CD4-positive, alpha-beta T cell treated with Interferon alpha-2 for 1 hour (primary cell): ENCODE measurements around the gene IL20RA.
A peak's percentile ranks its signal among the peaks of the same experiment; 100 is the strongest.
"Not testable (repeated sequence)": the region's sequence is repeated elsewhere in the genome, so short reads cannot be mapped to it uniquely, and the experiment has no call there.

Experiments used
- DNase-seq, 2 donors: peaks; one replicate each; pipeline ENCODE4 v3.0.0-alpha.2; 2020 to 2022

Gene IL20RA

GRCh38 chr6:137044366-137045221 lies at the start of gene IL20RA:
Gene IL20RA, minus strand, starts transcription at chr6:137044965. Its CDS starts 237 bp downstream, at chr6:137044728.
- DNase-seq = peak in 1 of 2 donors; percentile 7

DNA sequence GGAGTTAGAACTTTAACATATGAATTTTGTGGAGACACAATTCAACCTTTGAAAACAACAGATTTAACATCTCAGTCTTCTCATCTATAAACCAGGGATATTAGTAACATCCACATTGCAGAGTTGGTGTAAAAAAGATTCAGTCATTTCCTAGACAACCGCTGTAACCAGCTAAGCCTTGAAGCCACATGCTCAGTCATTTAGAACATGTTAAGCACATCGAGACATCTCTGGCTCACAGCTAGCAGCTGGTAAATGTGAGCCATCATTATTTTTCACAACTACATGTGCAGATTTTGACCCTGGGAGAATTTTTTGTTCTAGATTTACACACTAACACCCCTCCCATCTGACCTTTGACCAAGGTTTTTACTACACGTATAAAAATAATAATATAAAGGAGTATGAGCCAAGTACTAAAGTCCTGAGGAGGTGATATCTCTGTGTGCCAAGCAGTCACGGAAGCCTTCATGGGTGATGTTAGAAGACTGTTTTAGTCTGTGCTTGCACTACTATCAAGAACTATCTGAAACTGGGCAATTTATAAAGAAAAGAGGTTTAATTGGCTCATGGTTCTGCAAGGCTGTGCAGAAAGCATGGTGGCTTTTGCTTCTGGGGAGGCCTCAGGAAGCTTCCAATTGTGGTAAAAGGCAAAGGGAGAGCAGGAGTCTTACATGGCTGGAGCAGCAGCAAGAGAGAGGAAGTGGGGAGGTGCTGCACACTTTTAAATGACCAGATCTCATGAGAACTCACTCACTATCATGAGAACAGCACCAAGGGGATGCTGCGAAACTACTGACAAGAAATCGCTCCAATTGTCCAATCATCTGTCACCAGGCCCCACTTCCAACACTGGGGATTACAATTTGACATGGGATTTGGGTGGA lies 48.7 kb upstream of the IL20RA start:
- DNase-seq = no peak

DNA sequence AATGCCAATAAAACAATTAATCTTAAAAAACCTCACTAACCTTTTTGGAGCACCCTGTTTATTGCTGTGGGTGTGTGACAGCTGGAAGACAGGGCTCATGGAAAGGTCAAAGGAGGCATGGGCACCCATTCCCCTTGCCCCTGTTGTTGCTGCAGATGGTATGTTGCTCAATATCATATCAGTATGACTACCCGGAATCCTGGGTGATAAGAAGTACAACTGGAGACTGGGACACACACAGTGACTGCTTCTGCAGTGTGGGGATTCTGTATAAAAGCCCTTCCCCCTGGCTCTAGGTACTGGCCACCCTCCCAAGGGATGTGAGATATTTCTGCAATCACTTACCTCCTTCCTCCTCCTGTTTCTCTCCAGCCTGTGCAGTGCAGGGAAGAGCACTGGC lies 47.3 kb upstream of the IL20RA start:
- no peak for DNase-seq

- DNase-seq = no peak
Measured at GRCh38 chr6:137089305-137089704, 44.5 kb upstream of the IL20RA start.

DNA sequence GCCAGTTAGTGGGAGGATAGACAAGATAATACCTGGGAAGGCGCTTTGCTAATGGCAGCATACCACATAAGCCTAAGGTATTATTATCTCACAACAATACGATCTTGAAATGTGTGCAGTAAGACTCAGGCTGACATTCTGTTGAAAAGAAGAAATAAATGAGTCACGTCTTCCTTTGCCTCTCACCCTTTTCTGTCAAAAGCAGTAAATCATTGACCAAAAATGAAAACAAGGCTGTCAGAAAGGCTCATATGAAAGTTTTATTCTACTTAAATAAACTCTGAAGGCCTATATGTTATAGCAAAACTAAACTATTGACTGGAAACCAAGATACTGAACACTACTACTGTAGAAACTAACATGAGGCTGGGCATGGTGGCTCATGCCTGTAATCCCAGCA lies 43.1 kb upstream of the IL20RA start:
- no peak for DNase-seq

DNA sequence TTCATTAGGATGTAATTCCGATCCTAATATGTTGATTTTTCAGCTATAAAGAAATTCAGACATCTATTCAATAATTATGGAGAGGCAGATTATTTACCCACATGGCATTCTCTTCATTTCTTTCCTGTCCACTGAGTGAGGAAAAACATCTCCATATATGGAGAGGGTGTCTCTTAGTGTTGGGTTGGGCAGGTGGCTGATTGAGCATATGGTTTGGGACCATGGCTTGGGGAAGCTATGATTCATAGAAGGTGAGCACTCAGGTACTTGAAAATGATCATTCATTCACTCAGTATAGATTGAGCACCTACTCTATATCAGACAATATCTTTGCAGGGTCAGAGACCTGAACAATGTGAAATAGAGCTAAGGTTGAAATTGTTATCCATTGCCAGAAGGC lies 41.3 kb upstream of the IL20RA start:
- no peak for DNase-seq

- DNase-seq = no peak
Measured at GRCh38 chr6:137084865-137085617, 40.3 kb upstream of the IL20RA start.

- no peak for DNase-seq
Measured at GRCh38 chr6:137084090-137084489, 39.3 kb upstream of the IL20RA start.

DNA sequence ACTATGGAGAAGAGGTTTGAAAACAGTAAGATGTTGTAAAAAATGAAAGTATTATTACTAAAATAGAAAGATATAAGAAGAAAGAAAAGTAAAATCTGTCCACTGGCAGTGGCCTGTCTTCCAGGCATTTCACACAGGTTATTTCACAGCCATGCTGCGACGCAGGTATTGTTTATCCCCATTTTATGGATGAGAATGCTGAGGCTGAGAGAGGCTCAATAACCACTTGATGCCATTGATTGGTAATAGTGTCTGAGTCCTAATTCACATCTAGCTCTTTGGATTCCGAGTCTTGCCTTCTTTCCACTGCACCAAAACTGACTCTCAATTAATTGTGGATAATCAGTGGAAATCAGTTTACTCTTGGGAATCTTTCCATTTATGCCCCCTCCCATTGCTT lies 37.2 kb upstream of the IL20RA start:
- DNase-seq = no peak

- no peak for DNase-seq
Measured at GRCh38 chr6:137080711-137081110, 35.9 kb upstream of the IL20RA start.

- DNase-seq = peak; percentile 63 to 68
Measured at GRCh38 chr6:137076277-137077068, 31.7 kb upstream of the IL20RA start.

DNA sequence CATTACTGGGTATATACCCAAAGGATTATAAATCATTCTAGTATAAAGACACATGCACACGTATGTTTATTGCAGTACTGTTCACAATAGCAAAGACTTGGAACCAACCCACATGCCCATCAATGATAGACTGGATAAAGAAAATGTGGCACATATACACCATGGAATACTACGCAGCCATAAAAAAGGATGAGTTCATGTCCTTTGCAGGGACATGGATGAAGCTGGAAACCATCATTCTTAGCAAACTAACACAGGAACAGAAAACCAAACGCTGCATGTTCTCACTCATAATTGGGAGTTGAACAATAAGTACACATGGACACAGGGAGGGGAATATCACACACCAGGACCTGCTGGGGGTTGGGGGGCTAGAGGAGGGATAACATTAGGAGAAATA lies 31.0 kb upstream of the IL20RA start:
- DNase-seq = not testable (repeated sequence)

GRCh38 chr6:137070303-137070702 lies 25.5 kb upstream of the IL20RA start:
- no peak for DNase-seq

DNA sequence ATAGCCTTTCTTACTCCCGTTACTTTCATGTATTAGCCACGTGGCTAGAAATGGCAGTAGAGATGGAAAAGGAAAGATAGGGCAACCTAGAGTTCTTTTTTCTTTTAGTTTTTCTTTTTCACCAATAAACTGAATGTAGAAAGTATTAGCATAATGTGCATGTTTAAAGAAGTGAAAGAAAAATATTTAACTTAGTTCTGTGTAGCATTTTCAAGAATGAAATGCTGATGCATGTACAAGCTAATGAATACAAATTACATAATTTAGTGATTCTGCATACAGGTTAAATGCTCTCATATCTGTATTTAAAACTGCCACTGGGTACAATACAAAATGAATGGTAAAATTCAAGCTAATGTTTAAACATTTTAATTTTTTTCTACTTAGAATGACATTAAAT lies 22.6 kb upstream of the IL20RA start:
- no peak for DNase-seq

DNA sequence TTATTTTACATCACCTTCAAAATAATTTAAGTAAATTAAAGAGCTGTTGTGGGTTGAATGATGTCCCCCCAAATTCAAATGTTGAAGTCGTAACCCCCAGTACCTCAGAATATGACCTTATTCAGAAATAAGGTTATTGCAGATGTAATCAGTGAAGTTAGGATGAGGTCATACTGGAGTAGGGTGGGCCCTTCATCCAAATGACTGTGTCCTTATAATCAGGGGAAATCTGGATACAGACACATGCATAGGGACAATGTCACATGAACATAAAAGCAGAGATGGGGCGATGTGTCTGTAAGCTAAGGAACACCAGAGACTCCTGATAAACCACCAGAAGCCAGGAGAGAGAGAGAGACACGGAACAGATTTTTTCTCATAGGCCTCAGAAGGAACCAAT lies 13.3 kb upstream of the IL20RA start:
- no peak for DNase-seq

- no peak for DNase-seq
Measured at GRCh38 chr6:137056121-137056880, 11.5 kb upstream of the IL20RA start.

GRCh38 chr6:137051790-137052472 lies 7.2 kb upstream of the IL20RA start:
- no peak for DNase-seq

- DNase-seq = no peak
Measured at GRCh38 chr6:137049095-137049494, 4.3 kb upstream of the IL20RA start.

DNA sequence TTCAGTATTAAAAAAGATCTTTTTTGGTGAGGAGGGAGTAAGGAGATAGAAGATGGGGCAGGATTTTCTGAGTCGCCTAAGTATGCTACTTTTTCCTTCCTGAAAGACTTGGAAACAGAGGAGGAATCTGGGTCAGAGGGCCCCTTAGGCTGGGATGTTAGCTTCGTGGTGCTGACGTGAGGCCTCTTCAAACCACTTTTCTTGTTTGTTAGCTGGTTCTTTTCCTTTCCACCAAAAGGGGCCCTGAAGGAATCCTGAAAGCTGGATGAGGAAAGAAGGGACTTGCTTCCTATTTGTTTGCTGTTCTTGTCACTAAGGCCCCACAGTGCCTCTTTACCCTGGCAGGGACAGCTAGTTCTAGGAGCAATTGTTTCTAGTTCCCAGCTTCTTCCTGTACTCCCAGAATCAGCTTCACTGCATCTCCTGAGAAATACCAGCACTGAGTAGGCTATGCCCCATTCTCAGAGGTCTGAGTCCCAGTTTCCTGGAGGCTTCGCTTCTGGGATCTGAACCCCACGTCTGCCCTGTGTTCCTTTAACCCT lies 2.2 kb upstream of the IL20RA start:
- DNase-seq = no peak

DNA sequence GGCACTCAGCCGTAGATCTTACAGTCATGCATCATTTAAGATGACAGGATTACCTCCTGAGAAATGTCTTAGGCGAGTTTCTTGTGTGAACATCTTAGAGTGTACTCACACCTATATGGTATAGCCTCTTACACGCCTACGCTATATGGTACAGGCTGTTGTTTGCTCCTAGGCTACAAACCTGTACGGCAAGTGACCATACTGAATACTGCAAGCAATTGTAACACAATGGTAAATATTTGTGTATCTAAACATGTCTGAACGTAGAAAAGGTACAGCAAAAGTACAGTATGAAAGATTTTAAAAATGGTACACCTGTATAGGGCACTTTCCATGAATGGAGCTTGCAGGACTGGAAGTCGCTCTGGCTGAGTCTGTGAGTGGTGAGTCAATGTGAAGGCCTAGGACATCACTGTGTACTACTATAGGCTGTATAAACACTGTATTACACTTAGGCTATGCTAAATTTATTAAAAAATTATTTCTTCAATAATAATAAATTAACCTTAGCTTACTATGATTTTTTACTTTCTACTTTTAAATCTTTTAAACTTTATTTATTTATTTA lies 541 bp upstream of the IL20RA start:
- DNase-seq = no peak
